SK-N-SH treated with all-trans-retinoic acid at 6 μM for 48 hours (cell line): ENCODE data around the gene BEST4.

Experiments
- ATAC-seq: fragments of 200-7000 bp; cut with Tn5 transposase; 3 replicates; pipeline ENCODE4 v1.9.1; 2020; ENCODE audit warnings: mild to moderate bottlenecking, moderate library complexity
- ARNTL ChIP-seq: fragments of 450-650 bp; formaldehyde crosslinking; IDR thresholded peaks from 2 replicates; pipeline ENCODE4 v1.5.0; 2020; ENCODE audit warnings: low read depth, mild to moderate bottlenecking, moderate library complexity, borderline replicate concordance
- BACH2 ChIP-seq: fragments of 250-450 bp; sonication (Bioruptor Pico); IDR thresholded peaks from 2 replicates; pipeline ENCODE4 v1.9.0; 2021; ENCODE audit warnings: mild to moderate bottlenecking, borderline replicate concordance
- ESRRG ChIP-seq: fragments of 250-450 bp; sonication (Bioruptor Pico); IDR thresholded peaks from 2 replicates; pipeline ENCODE4 v1.6.1; 2021; ENCODE audit warnings: mild to moderate bottlenecking
- GLIS3 ChIP-seq: fragments of 250-450 bp; sonication (Bioruptor Pico); IDR thresholded peaks from 2 replicates; pipeline ENCODE4 v1.5.0; 2020; ENCODE audit warnings: mild to moderate bottlenecking, moderate library complexity
- ISL1 ChIP-seq: fragments of 250-450 bp; sonication (Bioruptor Pico); IDR thresholded peaks from 2 replicates; pipeline ENCODE4 v2.1.2; 2022; ENCODE audit warnings: mild to moderate bottlenecking, moderate library complexity
- OSR1 ChIP-seq: fragments of 250-450 bp; sonication (Bioruptor Pico); IDR thresholded peaks from 2 replicates; pipeline ENCODE4 v1.8.0; 2022; ENCODE audit warnings: moderate library complexity, mild to moderate bottlenecking, inconsistent platforms
- PPARA ChIP-seq: fragments of 250-450 bp; sonication (Bioruptor Pico); IDR thresholded peaks from 2 replicates; pipeline ENCODE4 v1.5.0; 2020; ENCODE audit warnings: mild to moderate bottlenecking, borderline replicate concordance
- TCF4 ChIP-seq: fragments of 250-450 bp; sonication (Bioruptor Pico); IDR thresholded peaks from 2 replicates; pipeline ENCODE4 v1.8.0; 2021; ENCODE audit warnings: mild to moderate bottlenecking, moderate library complexity, borderline replicate concordance
- TOX ChIP-seq: fragments of 250-450 bp; sonication (Bioruptor Pico); IDR thresholded peaks from 2 replicates; pipeline ENCODE4 v1.8.0; 2021; ENCODE audit warnings: mild to moderate bottlenecking, moderate library complexity, borderline replicate concordance
- ZFP3 ChIP-seq: fragments of 250-450 bp; sonication (Bioruptor Pico); IDR thresholded peaks from 2 replicates; pipeline ENCODE4 v1.5.0; 2020; ENCODE audit warnings: mild to moderate bottlenecking, moderate library complexity
- ZFP30 ChIP-seq: fragments of 450-650 bp; formaldehyde crosslinking; IDR thresholded peaks from 2 replicates; pipeline ENCODE4 v1.5.0; 2022; ENCODE audit warnings: mild to moderate bottlenecking, moderate library complexity
- ZNF565 ChIP-seq: fragments of 450-650 bp; formaldehyde crosslinking; conservative IDR thresholded peaks from 2 replicates; pipeline ENCODE4 v1.5.0; 2020; ENCODE audit warnings: low read depth, mild to moderate bottlenecking, moderate library complexity
- ZNF70 ChIP-seq: fragments of 450-650 bp; formaldehyde crosslinking; IDR thresholded peaks from 2 replicates; pipeline ENCODE4 v1.5.0; 2020; ENCODE audit warnings: mild to moderate bottlenecking, moderate library complexity
- TF ChIP-seq, protein P1 (sequence below): fragments of 250-450 bp; sonication (Bioruptor Pico); IDR thresholded peaks from 2 replicates; pipeline ENCODE4 v1.5.0; 2020; ENCODE audit warnings: mild to moderate bottlenecking, moderate library complexity
- TF ChIP-seq, protein P2 (sequence below): fragments of 250-450 bp; sonication (Bioruptor Pico); IDR thresholded peaks from 2 replicates; pipeline ENCODE4 v1.5.1; 2021; ENCODE audit warnings: mild to moderate bottlenecking, moderate library complexity
- TF ChIP-seq, protein P3 (sequence below): fragments of 250-450 bp; sonication (Bioruptor Pico); IDR thresholded peaks from 2 replicates; pipeline ENCODE4 v1.8.0; 2020; ENCODE audit warnings: mild to moderate bottlenecking, moderate library complexity, borderline replicate concordance
- TF ChIP-seq, protein P4 (sequence below): fragments of 250-450 bp; sonication (Bioruptor Pico); IDR thresholded peaks from 2 replicates; pipeline ENCODE4 v1.8.0; 2021; ENCODE audit warnings: low read depth, mild to moderate bottlenecking, moderate library complexity, borderline replicate concordance
- TF ChIP-seq, protein P5 (sequence below): fragments of 250-450 bp; sonication (Bioruptor Pico); IDR thresholded peaks from 2 replicates; pipeline ENCODE4 v1.5.1; 2020; ENCODE audit warnings: low read depth, mild to moderate bottlenecking, moderate library complexity

BEST4 gene

DNA sequence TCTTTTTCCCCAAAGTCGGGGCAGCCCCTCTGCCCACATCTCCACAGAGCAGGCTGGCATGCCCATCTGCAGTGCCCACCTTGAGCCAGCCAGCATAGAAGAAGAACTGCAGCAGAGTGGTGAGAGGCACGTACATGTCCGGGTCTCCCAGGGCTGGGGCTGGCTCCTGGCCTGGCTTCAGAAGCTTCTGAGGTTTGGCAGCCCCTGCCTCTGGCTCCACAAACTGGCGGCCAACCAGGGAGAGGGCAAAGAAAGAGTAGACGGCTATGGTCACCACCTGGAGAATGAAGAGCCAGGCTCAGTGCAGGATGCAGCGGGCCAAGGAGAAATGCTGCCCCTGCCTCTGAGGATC lies 3.0 kb downstream of the BEST4 start (continued):
- TF ChIP-seq, protein P1, sequence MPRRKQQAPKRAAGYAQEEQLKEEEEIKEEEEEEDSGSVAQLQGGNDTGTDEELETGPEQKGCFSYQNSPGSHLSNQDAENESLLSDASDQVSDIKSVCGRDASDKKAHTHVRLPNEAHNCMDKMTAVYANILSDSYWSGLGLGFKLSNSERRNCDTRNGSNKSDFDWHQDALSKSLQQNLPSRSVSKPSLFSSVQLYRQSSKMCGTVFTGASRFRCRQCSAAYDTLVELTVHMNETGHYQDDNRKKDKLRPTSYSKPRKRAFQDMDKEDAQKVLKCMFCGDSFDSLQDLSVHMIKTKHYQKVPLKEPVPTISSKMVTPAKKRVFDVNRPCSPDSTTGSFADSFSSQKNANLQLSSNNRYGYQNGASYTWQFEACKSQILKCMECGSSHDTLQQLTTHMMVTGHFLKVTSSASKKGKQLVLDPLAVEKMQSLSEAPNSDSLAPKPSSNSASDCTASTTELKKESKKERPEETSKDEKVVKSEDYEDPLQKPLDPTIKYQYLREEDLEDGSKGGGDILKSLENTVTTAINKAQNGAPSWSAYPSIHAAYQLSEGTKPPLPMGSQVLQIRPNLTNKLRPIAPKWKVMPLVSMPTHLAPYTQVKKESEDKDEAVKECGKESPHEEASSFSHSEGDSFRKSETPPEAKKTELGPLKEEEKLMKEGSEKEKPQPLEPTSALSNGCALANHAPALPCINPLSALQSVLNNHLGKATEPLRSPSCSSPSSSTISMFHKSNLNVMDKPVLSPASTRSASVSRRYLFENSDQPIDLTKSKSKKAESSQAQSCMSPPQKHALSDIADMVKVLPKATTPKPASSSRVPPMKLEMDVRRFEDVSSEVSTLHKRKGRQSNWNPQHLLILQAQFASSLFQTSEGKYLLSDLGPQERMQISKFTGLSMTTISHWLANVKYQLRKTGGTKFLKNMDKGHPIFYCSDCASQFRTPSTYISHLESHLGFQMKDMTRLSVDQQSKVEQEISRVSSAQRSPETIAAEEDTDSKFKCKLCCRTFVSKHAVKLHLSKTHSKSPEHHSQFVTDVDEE (CRISPR knock-in tag): no peak
- TF ChIP-seq, protein P2, sequence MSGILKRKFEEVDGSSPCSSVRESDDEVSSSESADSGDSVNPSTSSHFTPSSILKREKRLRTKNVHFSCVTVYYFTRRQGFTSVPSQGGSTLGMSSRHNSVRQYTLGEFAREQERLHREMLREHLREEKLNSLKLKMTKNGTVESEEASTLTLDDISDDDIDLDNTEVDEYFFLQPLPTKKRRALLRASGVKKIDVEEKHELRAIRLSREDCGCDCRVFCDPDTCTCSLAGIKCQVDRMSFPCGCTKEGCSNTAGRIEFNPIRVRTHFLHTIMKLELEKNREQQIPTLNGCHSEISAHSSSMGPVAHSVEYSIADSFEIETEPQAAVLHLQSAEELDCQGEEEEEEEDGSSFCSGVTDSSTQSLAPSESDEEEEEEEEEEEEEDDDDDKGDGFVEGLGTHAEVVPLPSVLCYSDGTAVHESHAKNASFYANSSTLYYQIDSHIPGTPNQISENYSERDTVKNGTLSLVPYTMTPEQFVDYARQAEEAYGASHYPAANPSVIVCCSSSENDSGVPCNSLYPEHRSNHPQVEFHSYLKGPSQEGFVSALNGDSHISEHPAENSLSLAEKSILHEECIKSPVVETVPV (CRISPR knock-in tag): no peak

DNA sequence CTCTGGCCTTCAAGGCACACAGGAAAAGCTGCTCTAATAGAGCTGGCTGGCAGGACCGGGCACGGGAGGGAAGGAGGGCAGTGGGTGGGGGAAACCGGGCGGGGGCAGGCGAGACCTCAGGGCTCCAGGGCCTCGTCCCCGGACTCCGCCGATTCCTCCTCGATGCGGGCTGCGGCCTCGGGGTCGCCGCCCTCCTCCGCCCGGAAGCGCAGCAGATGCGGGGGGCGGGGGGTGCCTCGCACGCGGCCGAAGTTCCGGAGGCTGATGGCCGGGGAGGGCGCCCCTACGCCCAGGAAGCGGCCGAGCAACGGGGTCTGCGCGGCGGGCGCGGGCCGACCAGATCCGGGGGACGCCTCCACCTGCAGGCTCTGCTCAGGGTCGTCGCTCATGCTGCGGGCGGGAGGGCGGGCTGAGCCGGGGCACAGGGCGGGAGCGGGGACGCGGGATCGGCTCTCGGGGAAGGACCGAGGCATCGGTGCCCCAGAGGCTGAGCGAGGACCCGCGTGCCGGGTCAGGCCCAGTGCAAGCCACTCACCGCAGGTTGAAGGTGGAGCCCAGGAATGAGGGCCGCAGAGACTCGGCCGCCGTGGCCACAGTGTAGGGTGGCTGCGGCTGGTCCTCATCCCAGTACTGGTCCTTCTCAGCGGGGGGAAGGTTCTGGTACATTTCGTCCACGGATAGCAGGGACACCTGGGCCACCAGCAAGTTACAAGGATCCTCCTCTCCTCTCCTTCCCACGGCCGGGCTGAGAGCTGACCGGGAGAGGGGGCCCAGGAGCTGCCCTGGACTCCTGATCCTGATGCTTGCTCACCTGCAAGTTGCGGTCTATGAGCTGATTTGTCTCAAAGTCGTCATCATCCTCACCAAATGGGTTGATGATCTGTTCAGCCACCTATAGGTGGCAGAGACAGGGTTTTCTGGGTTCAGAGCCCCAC lies 3.6 kb downstream of the BEST4 start:
- TF ChIP-seq, protein P1 (CRISPR knock-in tag): no peak
- no peak for TF ChIP-seq GLIS3 (CRISPR knock-in tag)
- TF ChIP-seq ISL1 (CRISPR knock-in tag): no peak
- no peak for TF ChIP-seq ZNF565 (CRISPR knock-in tag)
- TF ChIP-seq, protein P3, sequence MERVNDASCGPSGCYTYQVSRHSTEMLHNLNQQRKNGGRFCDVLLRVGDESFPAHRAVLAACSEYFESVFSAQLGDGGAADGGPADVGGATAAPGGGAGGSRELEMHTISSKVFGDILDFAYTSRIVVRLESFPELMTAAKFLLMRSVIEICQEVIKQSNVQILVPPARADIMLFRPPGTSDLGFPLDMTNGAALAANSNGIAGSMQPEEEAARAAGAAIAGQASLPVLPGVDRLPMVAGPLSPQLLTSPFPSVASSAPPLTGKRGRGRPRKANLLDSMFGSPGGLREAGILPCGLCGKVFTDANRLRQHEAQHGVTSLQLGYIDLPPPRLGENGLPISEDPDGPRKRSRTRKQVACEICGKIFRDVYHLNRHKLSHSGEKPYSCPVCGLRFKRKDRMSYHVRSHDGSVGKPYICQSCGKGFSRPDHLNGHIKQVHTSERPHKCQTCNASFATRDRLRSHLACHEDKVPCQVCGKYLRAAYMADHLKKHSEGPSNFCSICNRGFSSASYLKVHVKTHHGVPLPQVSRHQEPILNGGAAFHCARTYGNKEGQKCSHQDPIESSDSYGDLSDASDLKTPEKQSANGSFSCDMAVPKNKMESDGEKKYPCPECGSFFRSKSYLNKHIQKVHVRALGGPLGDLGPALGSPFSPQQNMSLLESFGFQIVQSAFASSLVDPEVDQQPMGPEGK (CRISPR knock-in tag): no peak
- no peak for TF ChIP-seq BACH2
- TF ChIP-seq ZFP30 (CRISPR knock-in tag): no peak
- TF ChIP-seq ZFP3: no peak
- TF ChIP-seq, protein P4, sequence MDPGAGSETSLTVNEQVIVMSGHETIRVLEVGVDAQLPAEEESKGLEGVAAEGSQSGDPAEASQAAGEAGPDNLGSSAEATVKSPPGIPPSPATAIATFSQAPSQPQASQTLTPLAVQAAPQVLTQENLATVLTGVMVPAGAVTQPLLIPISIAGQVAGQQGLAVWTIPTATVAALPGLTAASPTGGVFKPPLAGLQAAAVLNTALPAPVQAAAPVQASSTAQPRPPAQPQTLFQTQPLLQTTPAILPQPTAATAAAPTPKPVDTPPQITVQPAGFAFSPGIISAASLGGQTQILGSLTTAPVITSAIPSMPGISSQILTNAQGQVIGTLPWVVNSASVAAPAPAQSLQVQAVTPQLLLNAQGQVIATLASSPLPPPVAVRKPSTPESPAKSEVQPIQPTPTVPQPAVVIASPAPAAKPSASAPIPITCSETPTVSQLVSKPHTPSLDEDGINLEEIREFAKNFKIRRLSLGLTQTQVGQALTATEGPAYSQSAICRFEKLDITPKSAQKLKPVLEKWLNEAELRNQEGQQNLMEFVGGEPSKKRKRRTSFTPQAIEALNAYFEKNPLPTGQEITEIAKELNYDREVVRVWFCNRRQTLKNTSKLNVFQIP (CRISPR knock-in tag): no peak
- no peak for TF ChIP-seq TCF4 (CRISPR knock-in tag)
- TF ChIP-seq ESRRG (CRISPR knock-in tag): no peak
- no peak for TF ChIP-seq PPARA (CRISPR knock-in tag)
- no peak for TF ChIP-seq ZNF70 (CRISPR knock-in tag)
- TF ChIP-seq ARNTL (CRISPR knock-in tag): no peak
- TF ChIP-seq TOX (CRISPR knock-in tag): no peak
- no peak for TF ChIP-seq OSR1 (CRISPR knock-in tag)
- TF ChIP-seq, all 23 proteins: peak for 0
- ATAC-seq: 0 out of 3 replicates have a peak, but pooled peaks have one; percentile 2

DNA sequence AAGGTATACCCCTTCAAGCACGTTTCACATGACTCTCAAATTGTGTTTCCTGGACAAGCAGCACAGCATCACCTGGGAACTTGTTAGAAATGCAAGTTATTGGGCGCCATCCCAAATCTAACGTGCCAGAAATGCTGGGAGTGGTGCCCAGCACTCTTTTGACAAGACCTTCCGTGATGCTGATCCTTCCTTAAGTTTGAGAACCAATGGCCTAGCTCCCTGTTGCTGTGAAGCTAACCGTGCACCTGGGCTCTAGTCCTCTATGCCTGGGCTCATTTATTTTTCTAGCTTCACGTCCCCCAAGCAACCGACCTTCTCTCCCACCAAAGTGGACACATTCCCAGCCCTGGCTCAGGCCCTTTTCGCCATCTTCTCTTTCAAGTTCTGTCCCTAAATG lies 4.3 kb downstream of the BEST4 start:
- ATAC-seq: no peak
- TF ChIP-seq ZNF70 (CRISPR knock-in tag) (no peak), ZFP3 (no peak), ISL1 (CRISPR knock-in tag) (no peak), BACH2 (no peak)
- TF ChIP-seq, protein P5, sequence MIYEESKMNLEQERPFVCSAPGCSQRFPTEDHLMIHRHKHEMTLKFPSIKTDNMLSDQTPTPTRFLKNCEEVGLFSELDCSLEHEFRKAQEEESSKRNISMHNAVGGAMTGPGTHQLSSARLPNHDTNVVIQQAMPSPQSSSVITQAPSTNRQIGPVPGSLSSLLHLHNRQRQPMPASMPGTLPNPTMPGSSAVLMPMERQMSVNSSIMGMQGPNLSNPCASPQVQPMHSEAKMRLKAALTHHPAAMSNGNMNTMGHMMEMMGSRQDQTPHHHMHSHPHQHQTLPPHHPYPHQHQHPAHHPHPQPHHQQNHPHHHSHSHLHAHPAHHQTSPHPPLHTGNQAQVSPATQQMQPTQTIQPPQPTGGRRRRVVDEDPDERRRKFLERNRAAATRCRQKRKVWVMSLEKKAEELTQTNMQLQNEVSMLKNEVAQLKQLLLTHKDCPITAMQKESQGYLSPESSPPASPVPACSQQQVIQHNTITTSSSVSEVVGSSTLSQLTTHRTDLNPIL: no peak
- TF ChIP-seq, protein P2 (CRISPR knock-in tag): no peak
- TF ChIP-seq, all 23 proteins: peak for 0
